Measurements from ENCODE around the gene GLIPR1.

GLIPR1 gene

DNA sequence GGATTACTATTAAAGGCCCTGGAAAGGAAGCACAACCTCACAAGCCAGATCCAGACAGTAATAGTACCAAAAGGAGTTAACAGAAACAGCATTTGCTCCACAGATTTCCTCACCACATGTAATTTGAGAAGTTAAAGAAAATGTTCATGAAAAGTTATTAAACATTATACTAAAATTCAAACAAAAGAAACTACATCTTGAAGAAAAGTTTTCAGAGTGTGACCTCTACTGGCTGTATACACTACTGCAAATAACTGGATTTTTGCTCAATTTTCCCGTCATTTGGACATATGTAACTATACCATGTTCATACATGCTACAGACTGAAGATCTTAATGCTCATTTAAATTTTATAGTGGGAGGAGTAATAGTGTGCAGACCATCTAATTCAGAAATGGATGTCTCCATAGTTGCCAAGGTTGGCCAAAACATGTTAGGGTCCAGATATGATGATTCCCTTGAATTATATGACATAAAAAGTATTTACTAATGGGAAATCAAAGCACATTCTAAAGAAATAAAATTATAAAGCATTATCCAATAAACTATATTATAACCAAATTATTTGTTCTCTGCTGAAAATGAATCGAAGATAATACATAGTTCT lies 25.3 kb downstream of the GLIPR1 start:
- no peak overlapping the region for H3K4me3 ChIP-seq (ENCODE audit: low read depth in 1 of 2, low read length in 2 of 2)
- H3K36me3 ChIP-seq (ENCODE audit: insufficient read depth, low read length) = peaks cover 77% of the 10 kb centered on the region
- H3K9me3 ChIP-seq (ENCODE audit: insufficient read depth, low read length, severe bottlenecking) = no peaks in the 10 kb centered on the region
- TF ChIP-seq CTCF (IDR thresholded peaks at IDR 0.05; ENCODE audit: borderline replicate concordance, extremely low read depth, low read length, poor library complexity, severe bottlenecking) (peak; percentile 84), EZH2 (IDR thresholded peaks at IDR 0.05; ENCODE audit: borderline replicate concordance, low read depth, low read length, severe bottlenecking) (no peak)
- H3K79me2 ChIP-seq (ENCODE audit: insufficient read depth, low read length) = peaks cover 65% of the 10 kb centered on the region
- DNase-seq = no peak
- H4K20me1 ChIP-seq (ENCODE audit: insufficient read depth, low read length) = no peaks in the 10 kb centered on the region
- H2AFZ ChIP-seq (ENCODE audit: low read depth, low read length) = no peak overlapping the region
- H3K27ac ChIP-seq (ENCODE audit: low read length) = no peak overlapping the region
- peaks cover 32% of the 10 kb centered on the region for H3K4me1 ChIP-seq (ENCODE audit: insufficient read depth, low read length)
- H3K4me2 ChIP-seq (ENCODE audit: insufficient read depth, low read length) = no peak overlapping the region
- H3K27me3 ChIP-seq (ENCODE audit: insufficient read depth, low read length, poor library complexity) = no peaks in the 10 kb centered on the region
- peak; percentile 71 for ATAC-seq (ENCODE audit: insufficient read depth, low read depth)
- H3K9ac ChIP-seq (ENCODE audit: low read depth, low read length) = no peak overlapping the region

GRCh38 chr12:75507086-75507485 lies 26.5 kb downstream of the GLIPR1 start:
- no peak for DNase-seq
- Histone ChIP-seq H3K4me3 (ENCODE audit: low read depth in 1 of 2, low read length in 2 of 2) (no peak overlapping the region), H3K9me3 (ENCODE audit: insufficient read depth, low read length, severe bottlenecking) (no peaks in the 10 kb centered on the region), H3K4me2 (ENCODE audit: insufficient read depth, low read length) (no peak overlapping the region), H4K20me1 (ENCODE audit: insufficient read depth, low read length) (no peaks in the 10 kb centered on the region), H3K36me3 (ENCODE audit: insufficient read depth, low read length) (peaks cover 64% of the 10 kb centered on the region), H3K79me2 (ENCODE audit: insufficient read depth, low read length) (peaks cover 72% of the 10 kb centered on the region), H3K9ac (ENCODE audit: low read depth, low read length) (no peak overlapping the region), H3K27ac (ENCODE audit: low read length) (no peak overlapping the region), H3K27me3 (ENCODE audit: insufficient read depth, low read length, poor library complexity) (no peaks in the 10 kb centered on the region), H2AFZ (ENCODE audit: low read depth, low read length) (no peak overlapping the region), H3K4me1 (ENCODE audit: insufficient read depth, low read length) (peaks cover 38% of the 10 kb centered on the region)
- ATAC-seq (ENCODE audit: insufficient read depth, low read depth) = no peak
- TF ChIP-seq CTCF (IDR thresholded peaks at IDR 0.05; ENCODE audit: borderline replicate concordance, extremely low read depth, low read length, poor library complexity, severe bottlenecking) (no peak), EZH2 (IDR thresholded peaks at IDR 0.05; ENCODE audit: borderline replicate concordance, low read depth, low read length, severe bottlenecking) (no peak)

DNA sequence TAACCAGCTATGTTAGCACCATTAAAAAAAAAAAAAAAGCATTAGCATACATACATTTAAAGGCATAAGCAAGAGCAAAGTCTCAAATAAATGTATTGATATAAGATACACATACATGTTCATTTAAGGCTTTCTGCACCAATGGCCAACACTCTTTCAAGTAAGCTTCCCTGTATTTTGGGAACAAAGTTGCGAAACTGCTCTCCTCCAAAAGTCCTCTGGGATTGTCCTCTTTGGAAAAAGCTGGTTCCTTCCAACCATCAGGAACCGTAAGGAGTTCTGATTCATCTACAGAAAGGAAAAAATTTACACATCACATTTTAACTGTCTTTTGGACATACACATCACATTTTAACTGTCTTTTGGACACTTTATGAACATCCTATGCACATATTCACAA lies 27.6 kb downstream of the GLIPR1 start:
- peaks cover 67% of the 10 kb centered on the region for H3K79me2 ChIP-seq (ENCODE audit: insufficient read depth, low read length)
- no peaks in the 10 kb centered on the region for H4K20me1 ChIP-seq (ENCODE audit: insufficient read depth, low read length)
- ATAC-seq (ENCODE audit: insufficient read depth, low read depth) = no peak
- peak overlapping the region; percentile 83; the same call in 1 of the 2 replicates for H3K4me2 ChIP-seq (ENCODE audit: insufficient read depth, low read length)
- no peak overlapping the region for H3K27ac ChIP-seq (ENCODE audit: low read length)
- peaks cover 53% of the 10 kb centered on the region for H3K36me3 ChIP-seq (ENCODE audit: insufficient read depth, low read length)
- no peaks in the 10 kb centered on the region for H3K9me3 ChIP-seq (ENCODE audit: insufficient read depth, low read length, severe bottlenecking)
- no peak overlapping the region for H2AFZ ChIP-seq (ENCODE audit: low read depth, low read length)
- no peak for TF ChIP-seq EZH2 (IDR thresholded peaks at IDR 0.05; ENCODE audit: borderline replicate concordance, low read depth, low read length, severe bottlenecking)
- TF ChIP-seq CTCF (IDR thresholded peaks at IDR 0.05; ENCODE audit: borderline replicate concordance, extremely low read depth, low read length, poor library complexity, severe bottlenecking) = no peak
- H3K27me3 ChIP-seq (ENCODE audit: insufficient read depth, low read length, poor library complexity) = no peaks in the 10 kb centered on the region
- H3K9ac ChIP-seq (ENCODE audit: low read depth, low read length) = no peak overlapping the region
- no peak overlapping the region for H3K4me3 ChIP-seq (ENCODE audit: low read depth in 1 of 2, low read length in 2 of 2)
- H3K4me1 ChIP-seq (ENCODE audit: insufficient read depth, low read length) = peaks cover 40% of the 10 kb centered on the region
- DNase-seq = no peak
